Esophagus muscularis mucosa (tissue), 3 donors: ENCODE measurements around the gene ZFYVE28.

Experiments used
- POLR2A ChIP-seq: fragments of 450-650 bp; IDR thresholded peaks from one replicate; pipeline ENCODE4 v1.6.1; 2017; ENCODE audit warnings: antibody characterized with exemption, moderate library complexity, mild to moderate bottlenecking, low read depth
- POLR2AphosphoS5 ChIP-seq, 2 donors: sonication (generic); formaldehyde crosslinking; IDR thresholded peaks; one replicate each; pipeline ENCODE4 v1.6.1; 2017; ENCODE audit warnings: antibody characterized with exemption in 2 of 2
- TF ChIP-seq, protein P1 (sequence below), 3 experiments: fragments of 200-600 bp in 2 of 3; fragments of 450-650 bp in 1 of 3; sonication (generic) in 2 of 3; IDR thresholded peaks; one replicate each; pipeline ENCODE4 v1.5.1; 2017 to 2019; ENCODE audit warnings: antibody characterized with exemption in 3 of 3, mild to moderate bottlenecking in 2 of 3, moderate library complexity in 1 of 3

DNA sequence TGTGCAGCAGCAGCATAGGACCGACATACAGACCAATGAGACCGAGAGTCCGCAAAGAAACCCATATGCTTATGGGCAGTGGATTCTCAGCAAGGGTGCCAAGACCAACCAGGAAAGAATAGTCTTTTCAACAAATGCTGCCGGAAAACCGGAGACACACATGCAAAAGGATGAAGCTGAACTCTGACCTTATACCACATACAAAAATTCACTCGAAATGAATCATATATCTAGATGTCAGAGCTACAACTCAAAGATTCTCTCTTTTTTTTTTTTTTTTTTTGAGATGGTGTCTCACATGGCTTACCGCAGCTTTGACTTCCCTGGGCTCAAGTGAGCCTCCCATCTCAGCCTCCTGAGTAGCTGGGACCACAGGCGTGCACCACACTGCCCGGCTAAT, 140.5 kb downstream of the ZFYVE28 start:
- TF ChIP-seq, protein P1, sequence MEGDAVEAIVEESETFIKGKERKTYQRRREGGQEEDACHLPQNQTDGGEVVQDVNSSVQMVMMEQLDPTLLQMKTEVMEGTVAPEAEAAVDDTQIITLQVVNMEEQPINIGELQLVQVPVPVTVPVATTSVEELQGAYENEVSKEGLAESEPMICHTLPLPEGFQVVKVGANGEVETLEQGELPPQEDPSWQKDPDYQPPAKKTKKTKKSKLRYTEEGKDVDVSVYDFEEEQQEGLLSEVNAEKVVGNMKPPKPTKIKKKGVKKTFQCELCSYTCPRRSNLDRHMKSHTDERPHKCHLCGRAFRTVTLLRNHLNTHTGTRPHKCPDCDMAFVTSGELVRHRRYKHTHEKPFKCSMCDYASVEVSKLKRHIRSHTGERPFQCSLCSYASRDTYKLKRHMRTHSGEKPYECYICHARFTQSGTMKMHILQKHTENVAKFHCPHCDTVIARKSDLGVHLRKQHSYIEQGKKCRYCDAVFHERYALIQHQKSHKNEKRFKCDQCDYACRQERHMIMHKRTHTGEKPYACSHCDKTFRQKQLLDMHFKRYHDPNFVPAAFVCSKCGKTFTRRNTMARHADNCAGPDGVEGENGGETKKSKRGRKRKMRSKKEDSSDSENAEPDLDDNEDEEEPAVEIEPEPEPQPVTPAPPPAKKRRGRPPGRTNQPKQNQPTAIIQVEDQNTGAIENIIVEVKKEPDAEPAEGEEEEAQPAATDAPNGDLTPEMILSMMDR (IDR thresholded peaks at IDR 0.05), result no peak
- no peak for TF ChIP-seq POLR2A
- TF ChIP-seq POLR2AphosphoS5 (IDR thresholded peaks at IDR 0.05), result no peak
